HG03135 (cell line): ENCODE results near the gene ATP6V0A1.
"Not testable (repeated sequence)": the region's sequence is repeated elsewhere in the genome, so short reads cannot be mapped to it uniquely, and the experiment has no call there.

ENCODE experiments used
- ATAC-seq: cut with Tn5 transposase; IDR thresholded peaks from one replicate; pipeline ENCODE4 v1.9.1; 2021; ENCODE audit warnings: mild to moderate bottlenecking, moderate library complexity; ENCODE audit not compliant: unreplicated experiment

Gene ATP6V0A1

DNA sequence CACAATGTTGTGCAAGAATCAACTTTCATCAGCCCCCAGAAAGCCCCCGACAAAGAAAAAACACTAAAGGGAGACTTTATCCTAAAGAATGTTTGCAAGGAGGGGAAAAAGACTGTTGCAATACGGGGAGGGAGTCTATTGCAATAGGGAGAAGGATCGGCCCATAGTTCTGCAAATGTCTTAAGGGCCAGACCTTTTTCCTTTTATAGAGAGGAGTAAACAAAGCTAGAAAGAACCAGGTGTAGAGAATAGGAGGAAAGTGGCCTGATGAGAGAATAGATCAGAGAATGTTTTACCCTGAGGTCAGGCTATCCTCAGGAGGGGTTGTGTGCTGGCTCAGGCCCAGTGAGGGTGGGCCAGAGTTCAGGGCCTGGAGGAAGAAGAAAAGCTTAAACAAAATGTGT lies 26.9 kb upstream of the ATP6V0A1 start:
- no peak for ATAC-seq

- ATAC-seq: no peak
Observed at GRCh38 chr17:42436391-42436790, 22.3 kb upstream of the ATP6V0A1 start.

- ATAC-seq: no peak
Observed at GRCh38 chr17:42438600-42439567, 19.8 kb upstream of the ATP6V0A1 start.

- ATAC-seq: no peak
Observed at GRCh38 chr17:42441371-42442195, 17.1 kb upstream of the ATP6V0A1 start.

DNA sequence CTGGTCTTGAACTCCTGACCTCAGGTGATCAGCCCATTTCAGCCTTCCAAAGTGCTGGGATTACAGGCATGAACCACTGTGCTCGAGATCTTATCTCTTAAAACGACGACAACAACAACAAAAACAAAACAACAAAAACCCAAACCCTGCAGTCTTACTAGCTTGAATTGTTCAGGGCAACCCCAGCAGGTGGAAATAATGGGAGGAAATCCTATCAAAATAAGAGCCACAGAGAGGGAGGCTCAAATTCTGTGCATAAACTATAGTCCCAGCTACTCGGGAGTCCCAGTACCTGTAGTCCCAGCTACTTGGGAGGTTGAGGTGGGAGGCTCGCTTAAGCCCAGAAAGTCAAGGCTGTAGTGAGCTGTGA lies 16.5 kb upstream of the ATP6V0A1 start:
- ATAC-seq: no peak

DNA sequence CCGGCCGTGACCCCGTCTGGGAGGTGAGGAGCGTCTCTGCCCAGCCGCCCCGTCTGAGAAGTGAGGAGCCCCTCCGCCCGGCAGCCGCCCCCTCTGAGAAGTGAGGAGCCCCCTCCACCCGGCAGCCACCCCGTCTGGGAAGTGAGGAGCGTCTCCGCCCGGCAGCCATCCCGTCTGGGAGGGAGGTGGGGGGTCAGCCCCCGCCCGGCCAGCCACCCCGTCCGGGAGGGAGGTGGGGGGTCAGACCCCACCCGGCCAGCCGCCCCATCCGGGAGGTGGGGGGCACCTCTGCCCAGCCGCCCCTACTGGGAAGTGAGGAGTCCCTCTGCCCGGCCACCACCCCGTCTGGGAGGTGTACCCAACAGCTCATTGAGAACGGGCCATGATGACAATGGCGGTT lies 9.5 kb upstream of the ATP6V0A1 start:
- not testable (repeated sequence) for ATAC-seq

GRCh38 chr17:42449838-42450237 lies 8.8 kb upstream of the ATP6V0A1 start:
- not testable (repeated sequence) for ATAC-seq

GRCh38 chr17:42451270-42451669 lies 7.4 kb upstream of the ATP6V0A1 start:
- ATAC-seq: not testable (repeated sequence)

GRCh38 chr17:42453439-42453838 lies 5.2 kb upstream of the ATP6V0A1 start:
- ATAC-seq: no peak

DNA sequence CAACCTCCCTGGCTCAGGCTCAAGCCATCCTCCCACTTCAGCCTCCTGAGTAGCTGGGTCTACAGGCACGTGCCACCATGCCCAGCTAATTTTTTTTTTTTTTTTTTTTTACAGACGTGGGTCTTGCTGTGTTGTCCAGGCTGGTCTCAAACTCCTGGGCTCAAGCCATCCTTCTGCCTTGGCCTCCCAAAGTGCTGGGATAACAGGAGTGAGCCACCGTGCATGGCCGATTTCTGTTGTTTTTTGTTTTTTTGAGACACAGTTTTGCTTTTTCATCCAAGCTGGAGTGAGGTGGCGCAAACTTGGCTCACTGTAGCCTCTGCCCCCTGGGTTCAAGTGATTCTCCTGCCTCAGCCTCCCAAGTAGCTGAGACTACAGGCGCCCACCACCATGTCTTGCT lies 3.7 kb upstream of the ATP6V0A1 start:
- not testable (repeated sequence) for ATAC-seq

DNA sequence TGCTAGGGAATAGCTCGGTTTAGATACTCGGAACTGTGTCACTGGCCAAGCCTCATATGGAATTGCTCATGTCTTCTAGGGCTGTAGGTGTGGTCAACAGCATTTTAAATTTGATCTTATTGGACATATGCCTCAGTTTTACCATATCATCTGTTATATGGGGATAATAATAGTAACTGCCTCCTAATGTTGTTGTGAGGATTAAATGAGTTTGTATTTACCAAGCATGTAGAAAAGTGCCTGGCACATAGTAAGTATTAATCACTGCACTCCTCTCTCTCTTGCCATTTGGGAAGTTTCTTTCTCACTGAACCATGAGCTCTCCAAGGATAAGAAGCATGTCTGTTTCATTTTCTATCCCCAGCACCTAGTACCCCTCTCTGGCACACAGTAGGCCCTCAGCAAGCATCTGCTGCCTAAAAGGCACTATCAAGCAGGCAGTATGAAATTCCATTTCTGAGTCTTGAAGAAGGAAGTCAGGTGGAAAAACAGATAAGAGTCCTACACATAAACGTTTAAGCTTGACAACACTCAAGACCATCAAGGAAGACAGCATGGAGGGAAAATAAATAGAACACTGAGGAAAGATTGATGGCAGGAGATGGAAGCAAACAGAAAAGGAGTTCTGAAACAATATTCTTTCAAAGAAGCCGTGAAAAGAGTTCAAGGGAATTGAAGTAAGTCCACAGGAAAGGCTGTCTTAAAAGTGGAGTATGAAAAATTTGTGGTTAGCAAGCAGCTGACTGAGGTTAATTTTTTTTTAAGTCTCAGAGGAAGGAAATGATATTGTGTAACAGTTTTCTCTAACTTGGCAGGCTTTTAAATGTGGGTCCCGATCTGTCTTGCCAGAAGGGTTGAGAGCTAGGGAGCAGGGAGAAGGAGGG lies 2.2 kb upstream of the ATP6V0A1 start:
- ATAC-seq: no peak

DNA sequence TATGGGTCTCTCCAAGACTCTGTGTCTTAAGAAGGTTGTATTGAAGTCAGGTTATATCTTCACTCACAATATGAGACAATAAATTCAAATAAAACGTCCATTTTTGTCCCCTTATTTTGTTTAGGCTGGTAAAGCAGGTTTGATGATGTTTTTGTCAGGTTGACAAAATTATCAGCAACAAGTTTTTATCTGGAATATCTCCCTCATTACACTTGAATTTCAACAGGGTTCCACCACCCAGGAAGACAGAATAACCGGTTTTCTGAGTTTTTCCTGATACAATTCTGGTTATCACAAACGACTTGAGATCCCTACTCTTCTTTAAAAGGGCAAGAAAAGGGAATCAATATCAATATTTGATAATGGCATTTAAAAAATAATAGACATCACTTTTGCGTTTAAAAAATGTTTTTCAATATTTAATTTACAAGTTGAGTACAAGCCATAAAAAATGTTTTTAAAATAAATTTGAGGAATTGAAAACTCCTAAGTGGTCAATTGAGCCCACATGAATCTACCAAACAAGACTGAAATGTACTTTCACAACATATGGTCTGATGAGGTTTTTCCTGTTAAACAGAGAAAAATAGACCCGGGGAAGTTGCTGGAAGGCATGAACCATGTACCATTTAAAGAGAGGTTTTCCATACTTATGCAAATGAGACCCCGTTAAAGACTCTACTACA lies 1.4 kb upstream of the ATP6V0A1 start:
- no peak for ATAC-seq

DNA sequence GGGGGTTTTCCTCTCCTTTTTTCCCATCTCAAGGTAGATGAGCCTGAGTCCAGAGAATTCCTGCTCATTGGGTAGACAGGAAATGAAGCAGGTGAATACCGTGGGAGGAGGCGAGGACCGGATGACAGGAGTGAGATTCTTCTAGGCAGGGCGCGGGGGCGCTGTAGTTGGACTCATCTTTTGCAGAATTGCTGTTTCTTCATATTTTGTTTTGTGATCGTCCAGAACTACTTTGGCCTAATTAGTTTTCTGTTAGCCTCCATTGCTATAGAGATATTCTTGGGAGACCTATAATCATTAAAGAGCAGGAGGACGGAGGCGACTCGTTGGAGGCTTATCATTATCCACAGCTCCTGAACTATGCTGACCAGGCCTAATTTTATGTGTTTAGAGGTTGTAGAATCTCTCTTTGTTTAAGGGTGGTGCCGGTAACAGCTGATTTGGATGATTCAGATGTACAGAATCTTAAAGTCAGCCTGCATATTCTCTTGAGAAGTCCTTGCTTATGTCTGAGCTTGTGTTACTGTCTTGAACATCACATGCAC lies 650 bp downstream of the ATP6V0A1 start:
- ATAC-seq: no peak

DNA sequence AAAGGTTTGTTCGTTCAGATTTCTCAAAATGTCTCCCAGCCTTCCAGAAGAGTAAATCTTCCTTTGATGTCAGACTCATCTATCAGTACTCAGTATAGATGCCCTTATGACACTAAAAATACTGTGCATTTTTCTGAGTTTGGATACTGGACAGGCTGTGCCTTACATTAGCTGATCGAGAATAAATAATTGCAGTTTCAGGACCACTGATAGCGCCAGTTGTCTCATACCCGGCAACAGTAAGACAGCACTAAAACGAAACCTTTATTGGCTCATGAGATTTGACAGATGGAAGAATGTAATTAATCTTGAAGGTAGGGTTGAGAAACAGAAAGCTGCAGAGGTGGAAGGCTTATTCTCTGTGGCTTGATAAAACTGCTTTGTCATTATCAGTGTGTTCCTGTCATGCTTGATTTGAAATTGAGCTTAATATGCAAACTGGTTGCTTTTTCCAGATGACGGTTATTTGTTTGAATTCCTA lies 1.2 kb downstream of the ATP6V0A1 start:
- ATAC-seq: no peak

GRCh38 chr17:42460371-42460770 lies 1.7 kb downstream of the ATP6V0A1 start:
- ATAC-seq: no peak

DNA sequence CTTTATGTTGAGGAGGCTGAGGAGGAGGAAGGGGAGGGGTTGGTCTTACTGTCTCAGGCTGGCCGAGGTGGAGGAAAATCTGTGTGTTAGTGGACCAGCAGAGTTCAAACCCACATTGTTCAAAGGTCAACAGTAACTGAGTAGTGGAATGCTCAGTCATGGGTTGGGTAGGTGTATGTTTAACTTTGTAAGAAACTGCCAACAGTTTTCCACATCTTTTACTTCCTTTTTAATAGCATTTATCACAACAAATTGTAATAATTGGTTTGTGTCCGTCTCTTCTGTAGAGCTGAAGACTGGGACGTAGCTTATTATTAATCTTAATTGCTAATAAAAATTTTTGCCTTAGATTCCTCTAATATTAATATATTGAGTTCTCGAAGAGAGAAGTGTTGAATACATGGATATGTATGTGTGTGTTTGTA lies 5.3 kb downstream of the ATP6V0A1 start:
- no peak for ATAC-seq

- no peak for ATAC-seq
Observed at GRCh38 chr17:42467889-42468288, 9.2 kb downstream of the ATP6V0A1 start.

- ATAC-seq: no peak
Observed at GRCh38 chr17:42472709-42473521, 14.2 kb downstream of the ATP6V0A1 start.

DNA sequence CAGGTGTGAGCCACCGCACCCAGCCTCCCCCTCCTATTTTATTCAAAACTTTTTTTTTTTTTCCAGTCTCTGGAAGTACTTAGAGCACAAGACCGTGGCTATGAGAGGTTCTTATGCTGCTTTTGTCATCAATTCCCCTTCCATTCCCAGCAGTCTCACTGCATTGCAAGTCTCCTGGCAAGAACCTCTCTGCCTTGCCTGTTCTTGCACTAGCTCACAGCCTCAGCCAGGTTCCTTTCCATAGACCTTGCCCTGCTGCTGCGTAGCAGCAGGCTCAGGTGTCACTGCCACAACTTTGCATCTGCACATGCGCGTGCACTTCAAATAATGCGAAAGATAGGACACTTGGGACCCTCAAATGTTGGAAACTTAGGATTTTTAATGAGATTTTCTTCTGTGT lies 15.6 kb downstream of the ATP6V0A1 start:
- ATAC-seq: no peak
